Activated T-cell treated with anti-CD3 and anti-CD28 coated beads for 48 hours (primary cell): ENCODE measurements around the gene HEMK1.

ENCODE experiments used
- DNase-seq: peaks from one replicate; pipeline ENCODE4 v3.0.0-alpha.2; 2020; ENCODE audit warnings: low read depth

Gene HEMK1

GRCh38 chr3:50616770-50617095, 47.4 kb downstream of the HEMK1 start:
- peak; percentile 95 for DNase-seq

GRCh38 chr3:50617096-50617791, 47.9 kb downstream of the HEMK1 start, which contains the start of gene MAPKAPK3:
MAPKAPK3 (plus strand) TSS chr3:50617151; CDS start chr3:50617566, 415 bp downstream.
- DNase-seq, result peak; percentile 16

GRCh38 chr3:50617911-50618481, 48.7 kb downstream of the HEMK1 start:
- DNase-seq, result peak; percentile 18

DNA sequence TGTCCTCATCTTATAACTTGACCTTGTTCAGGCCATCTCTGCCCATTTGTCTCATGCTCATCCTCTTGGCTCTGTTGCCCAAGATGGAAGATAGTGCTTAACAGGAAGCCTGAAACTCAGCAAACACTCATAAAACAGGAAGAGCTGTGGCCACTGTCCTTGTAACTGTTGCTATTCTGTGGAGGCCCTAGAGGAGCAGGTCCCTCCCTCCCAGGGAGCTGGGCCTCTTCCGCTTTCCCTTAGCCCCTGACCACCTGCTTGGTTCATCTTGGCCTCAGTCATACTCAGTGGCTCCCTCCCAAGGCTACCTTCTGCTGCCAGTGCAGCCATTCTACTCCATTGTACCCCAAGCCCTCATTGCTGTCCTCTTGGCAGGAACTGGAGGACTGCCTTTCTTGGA, 51.1 kb downstream of the HEMK1 start:
- no peak for DNase-seq

- no peak for DNase-seq
Measured at GRCh38 chr3:50620820-50621219, 51.5 kb downstream of the HEMK1 start.

GRCh38 chr3:50622881-50623280, 53.6 kb downstream of the HEMK1 start:
- DNase-seq, result no peak

DNA sequence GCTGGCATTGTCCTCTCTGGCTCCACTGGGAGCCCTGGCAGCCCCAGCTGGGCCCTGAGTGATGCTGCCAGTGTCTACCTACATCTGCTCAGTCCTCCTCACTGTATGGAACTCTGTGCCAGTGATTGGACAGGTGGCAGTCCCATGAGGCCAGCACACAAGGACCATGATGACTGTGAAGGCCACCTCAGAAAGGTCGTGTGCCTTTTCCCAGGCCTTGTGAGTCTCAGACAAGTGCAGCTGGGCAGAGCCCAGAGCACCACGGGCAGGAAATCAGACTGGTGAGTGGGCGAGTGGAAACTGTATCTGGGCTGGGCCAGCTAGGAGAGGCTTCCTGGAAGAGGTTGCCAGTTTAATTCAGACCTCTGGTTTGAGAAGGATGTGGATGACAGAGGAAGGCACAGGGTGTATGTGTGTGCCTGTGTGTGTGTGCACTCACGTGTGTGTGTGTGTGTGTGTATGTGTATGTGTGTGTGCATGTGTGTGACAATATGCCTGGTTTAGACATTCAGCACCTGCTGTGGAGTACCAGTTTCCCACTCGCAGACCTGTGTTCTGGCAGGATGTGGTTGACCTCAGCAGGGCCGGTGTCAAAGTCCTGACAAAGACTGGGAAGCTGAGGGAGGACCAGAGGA, 54.6 kb downstream of the HEMK1 start:
- peak; percentile 55 for DNase-seq

GRCh38 chr3:50624634-50625033, 55.3 kb downstream of the HEMK1 start:
- DNase-seq, result no peak

GRCh38 chr3:50625231-50626182, 56.2 kb downstream of the HEMK1 start:
- DNase-seq, result no peak

DNA sequence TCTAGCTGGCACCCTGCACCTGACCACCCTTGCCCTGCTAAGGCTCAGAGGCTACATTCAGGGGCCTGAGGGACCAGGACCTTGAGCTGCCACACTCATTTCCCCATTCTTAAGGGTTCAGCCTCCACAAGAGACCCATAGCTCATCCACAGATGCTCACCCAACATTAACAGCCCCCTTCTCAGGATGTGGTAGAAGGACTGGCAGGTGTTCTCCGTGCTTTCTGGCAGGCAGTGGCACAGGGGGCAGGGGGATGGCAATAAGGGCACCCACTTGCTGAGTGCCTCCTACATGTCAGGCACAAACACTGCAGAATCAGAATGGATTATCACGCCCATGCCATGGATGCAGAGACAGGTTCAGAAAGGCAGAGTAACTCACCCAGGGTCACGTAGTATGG, 57.1 kb downstream of the HEMK1 start:
- no peak for DNase-seq

DNA sequence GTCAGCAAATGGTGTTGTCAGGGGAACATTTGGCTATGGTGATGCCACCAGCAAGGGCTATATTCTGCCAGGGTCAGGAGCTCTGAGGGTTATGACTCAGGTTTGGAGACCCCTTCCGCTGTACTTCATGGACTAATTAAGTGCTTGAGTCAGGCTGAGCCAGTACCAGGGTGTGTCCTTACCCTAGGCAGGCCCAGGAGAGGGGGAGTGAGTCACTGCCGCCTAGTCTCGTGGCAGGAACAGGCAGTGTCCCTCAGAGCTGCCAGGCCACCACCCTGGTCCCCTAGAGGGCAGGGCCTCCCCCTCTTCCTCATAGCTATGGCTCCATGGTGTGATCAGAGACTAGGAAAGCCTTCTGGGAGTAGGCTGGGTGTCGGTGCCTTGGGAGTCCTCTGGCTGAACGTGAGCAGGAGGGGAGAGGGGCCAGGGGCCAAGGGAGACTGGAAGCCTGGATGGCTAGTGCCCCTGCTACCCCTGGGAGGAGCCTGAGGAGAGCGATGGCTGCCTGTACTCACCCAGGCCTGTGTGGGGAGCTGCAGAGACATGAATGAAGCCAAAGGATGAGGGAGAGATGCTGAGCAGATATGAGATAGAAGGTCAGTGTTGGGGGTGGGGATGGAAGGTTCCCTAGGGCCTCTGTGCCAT, 58.2 kb downstream of the HEMK1 start:
- no peak for DNase-seq

DNA sequence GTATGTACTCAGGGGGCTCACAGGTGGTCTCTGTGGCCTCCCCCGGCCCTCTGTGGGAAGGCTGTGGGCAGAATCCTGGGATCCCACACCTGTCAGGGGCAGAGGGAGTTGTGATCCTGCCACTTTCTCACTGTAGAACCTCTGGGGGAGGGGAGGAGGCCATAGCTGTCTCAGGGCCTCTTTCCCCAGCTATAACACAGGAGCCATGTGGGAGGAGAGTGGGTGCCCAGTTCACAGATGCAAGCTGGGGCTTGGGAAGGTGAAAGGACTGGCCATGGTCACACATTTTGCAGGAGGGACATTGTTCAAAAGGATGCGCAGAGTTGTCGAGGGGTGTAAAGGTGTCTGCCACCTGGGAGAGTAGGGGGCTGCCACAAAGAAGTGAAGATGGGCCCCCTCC, 59.3 kb downstream of the HEMK1 start:
- DNase-seq, result no peak

DNA sequence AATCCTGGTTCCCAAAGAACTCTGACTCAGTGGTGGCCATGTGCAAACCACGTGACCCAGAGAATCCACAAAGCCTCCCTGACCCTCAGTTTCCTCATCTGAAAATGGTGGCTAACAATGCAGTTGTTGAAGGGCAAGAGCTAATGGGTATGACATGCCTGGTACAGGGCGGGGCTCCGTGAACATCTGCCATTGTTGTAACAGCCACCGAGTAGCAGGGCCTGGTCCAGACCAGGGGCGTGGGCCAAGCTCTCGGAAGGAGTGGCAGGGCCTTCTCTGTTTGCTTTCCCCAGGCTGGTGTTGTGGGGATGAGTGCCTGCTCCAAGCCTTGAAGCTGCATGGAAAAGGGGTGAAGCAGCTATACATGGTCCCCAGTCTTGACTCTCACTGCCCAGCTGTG, 61.1 kb downstream of the HEMK1 start:
- no peak for DNase-seq

- no peak for DNase-seq
Measured at GRCh38 chr3:50630877-50631276, 61.6 kb downstream of the HEMK1 start.

DNA sequence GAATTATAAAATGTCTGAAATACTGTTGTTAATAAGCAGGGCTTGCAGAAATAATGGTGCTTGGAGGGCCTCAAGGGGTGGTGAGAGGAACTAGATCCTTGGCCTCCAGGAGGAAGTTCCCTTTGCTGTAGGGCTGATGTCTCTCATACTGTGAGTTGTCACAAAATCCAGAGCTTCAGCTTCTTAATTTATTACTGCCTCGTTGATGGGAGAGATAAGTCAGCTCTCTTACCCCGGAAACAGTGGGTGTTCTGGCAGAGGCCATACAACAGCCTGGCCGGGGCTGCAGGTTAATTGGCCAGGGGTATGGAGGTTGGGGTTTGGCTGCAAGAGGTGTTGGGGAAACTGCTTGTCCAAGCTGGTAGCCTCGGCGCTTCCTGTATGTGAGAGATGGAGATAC, 63.1 kb downstream of the HEMK1 start:
- no peak for DNase-seq

DNA sequence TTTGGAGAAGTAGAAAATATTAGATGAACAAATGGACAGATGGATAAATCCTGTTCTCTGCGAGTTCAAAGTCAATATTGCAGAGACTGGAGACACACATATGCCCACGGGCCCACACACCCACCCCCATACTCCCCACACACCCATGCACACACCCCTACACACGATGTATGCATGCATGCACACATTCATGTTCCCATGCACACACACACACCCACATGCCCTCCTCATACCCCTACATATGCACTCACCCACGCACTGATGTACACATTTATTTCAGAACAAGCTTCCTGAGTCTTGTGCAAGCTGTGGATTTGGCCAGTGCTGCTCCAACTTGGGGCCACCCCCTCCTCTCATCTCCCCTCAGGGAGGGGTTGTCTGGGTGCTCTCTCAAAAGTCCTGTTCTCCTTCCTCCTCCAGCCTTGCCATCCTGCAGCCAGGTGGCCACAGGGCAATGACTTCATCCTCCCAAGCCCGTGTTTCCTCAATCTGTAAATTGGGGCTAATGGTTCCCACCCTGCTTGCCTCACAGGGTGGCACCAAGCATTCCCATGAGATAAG, 64.0 kb downstream of the HEMK1 start:
- no peak for DNase-seq

GRCh38 chr3:50635066-50635465, 65.7 kb downstream of the HEMK1 start:
- no peak for DNase-seq

DNA sequence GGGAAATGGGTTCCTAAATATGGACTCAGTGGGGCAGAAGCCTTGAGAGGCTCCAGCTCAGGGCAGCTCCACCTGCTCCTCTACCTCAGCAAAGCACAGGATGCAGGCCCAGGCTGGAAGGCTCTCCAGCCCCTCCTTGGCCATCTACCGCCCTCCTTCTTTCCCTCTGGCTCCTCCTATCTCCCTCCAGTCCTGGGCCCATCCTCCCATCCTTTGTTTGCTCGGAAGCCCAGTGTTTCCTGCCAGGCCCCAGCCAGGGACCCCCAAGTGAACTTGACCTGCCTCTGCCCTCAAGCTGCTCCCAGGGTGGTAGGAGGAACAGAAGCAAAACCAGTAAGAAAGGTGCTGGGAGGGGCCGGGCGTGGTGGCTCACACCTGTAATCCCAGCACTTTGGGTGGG, 67.7 kb downstream of the HEMK1 start:
- DNase-seq, result no peak

- no peak for DNase-seq
Measured at GRCh38 chr3:50637945-50638344, 68.6 kb downstream of the HEMK1 start.

- no peak for DNase-seq
Measured at GRCh38 chr3:50639055-50639494, 69.8 kb downstream of the HEMK1 start.

GRCh38 chr3:50642382-50642781, 73.1 kb downstream of the HEMK1 start:
- DNase-seq, result no peak

DNA sequence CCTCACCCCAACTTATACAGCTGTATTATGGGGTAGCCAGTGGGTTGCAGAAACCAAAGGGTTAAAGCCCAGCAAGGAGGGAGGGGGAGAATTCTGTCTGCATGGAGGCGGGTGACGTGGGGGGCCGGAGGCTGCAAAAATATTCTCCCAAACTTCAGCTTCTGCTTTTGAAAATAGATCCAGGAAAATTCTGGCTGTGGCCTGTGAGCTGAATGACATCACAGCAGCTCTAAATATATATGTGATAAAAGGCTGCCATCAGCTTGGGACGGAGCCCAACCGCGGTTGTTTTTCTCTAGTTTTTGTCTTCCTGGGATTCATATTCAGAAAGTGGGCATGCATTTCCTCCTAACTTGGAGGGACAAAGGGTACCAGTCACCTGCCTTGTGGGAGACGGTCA, 75.2 kb downstream of the HEMK1 start:
- no peak for DNase-seq
